Stimulated activated CD8-positive, alpha-beta memory T cell treated with anti-CD3 and anti-CD28 coated beads, Interleukin-2, amount 100 ng/mL, for 48 hours (primary cell): ENCODE data around the gene HLA-DOA.

ENCODE experiments used
- DNase-seq, 2 donors: peaks; one replicate each; pipeline ENCODE4 v3.0.0-alpha.2; 2020; ENCODE audit warnings: low read depth in 2 of 2

HLA-DOA gene

GRCh38 chr6:32979720-32980487, 29.5 kb downstream of the HLA-DOA start:
- DNase-seq, result no peak

- no peak for DNase-seq
Measured at GRCh38 chr6:32977953-32978324, 31.5 kb downstream of the HLA-DOA start.

GRCh38 chr6:32977272-32977952, 32.0 kb downstream of the HLA-DOA start:
- DNase-seq, result no peak

- no peak for DNase-seq
Measured at GRCh38 chr6:32976334-32977069, 32.9 kb downstream of the HLA-DOA start.

GRCh38 chr6:32975886-32976285, 33.5 kb downstream of the HLA-DOA start:
- no peak for DNase-seq

- DNase-seq, result no peak
Measured at GRCh38 chr6:32974541-32975308, 34.7 kb downstream of the HLA-DOA start.

- DNase-seq, result no peak
Measured at GRCh38 chr6:32974016-32974333, 35.4 kb downstream of the HLA-DOA start.

GRCh38 chr6:32973144-32974015, 36.0 kb downstream of the HLA-DOA start:
- DNase-seq, result peak in 1 of 2 donors; percentile 48

GRCh38 chr6:32972353-32973143, 36.8 kb downstream of the HLA-DOA start:
- peak in 1 of 2 donors; percentile 39 for DNase-seq

- DNase-seq, result peak; percentile 97 to 99
Measured at GRCh38 chr6:32971581-32972352, 37.6 kb downstream of the HLA-DOA start.

- DNase-seq, result no peak
Measured at GRCh38 chr6:32971242-32971580, 38.2 kb downstream of the HLA-DOA start.

- peak; percentile 66 to 75 for DNase-seq
Measured at GRCh38 chr6:32970413-32971241, 38.8 kb downstream of the HLA-DOA start.

- peak; percentile 66 to 72 for DNase-seq
Measured at GRCh38 chr6:32969685-32970412, 39.5 kb downstream of the HLA-DOA start.

GRCh38 chr6:32968867-32969684, 40.3 kb downstream of the HLA-DOA start:
- peak; percentile 44 to 55 for DNase-seq

GRCh38 chr6:32968093-32968866, 41.1 kb downstream of the HLA-DOA start, which contains the start of gene BRD2:
TSS of gene BRD2 (plus strand) at chr6:32968594. CDS start at chr6:32972899, 4,305 bp downstream.
- DNase-seq, result peak; percentile 93 to 98
